HG02885 (cell line): ENCODE data around the gene ATG12.
"Not testable (repeated sequence)": the region's sequence is repeated elsewhere in the genome, so short reads cannot be mapped to it uniquely, and the experiment has no call there.

Experiments used
- ATAC-seq: cut with Tn5 transposase; IDR thresholded peaks from one replicate; pipeline ENCODE4 v1.9.1; 2021; ENCODE audit warnings: mild to moderate bottlenecking; ENCODE audit not compliant: unreplicated experiment, poor library complexity

Gene ATG12

GRCh38 chr5:115843444-115844130 lies 2.2 kb upstream of the ATG12 start:
- ATAC-seq: no peak

DNA sequence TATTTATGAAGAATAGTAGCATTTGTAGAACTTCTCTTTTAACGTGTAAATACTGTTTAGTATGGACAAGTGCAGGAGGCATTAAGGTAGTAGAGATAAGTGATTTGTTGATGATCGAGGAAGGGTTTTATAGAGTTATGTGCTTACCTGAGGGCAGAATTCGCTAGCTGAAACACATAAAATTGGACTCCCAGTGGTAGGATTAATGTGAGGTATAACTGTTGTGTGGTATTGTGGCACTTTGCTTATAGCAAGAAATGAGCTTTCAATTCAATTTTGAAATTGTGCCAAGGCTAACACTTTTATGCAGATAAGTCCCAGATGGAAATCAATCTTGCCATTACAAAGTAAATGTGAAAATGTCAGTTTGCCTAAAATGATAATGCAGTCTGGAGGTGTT lies 1.6 kb upstream of the ATG12 start:
- no peak for ATAC-seq

DNA sequence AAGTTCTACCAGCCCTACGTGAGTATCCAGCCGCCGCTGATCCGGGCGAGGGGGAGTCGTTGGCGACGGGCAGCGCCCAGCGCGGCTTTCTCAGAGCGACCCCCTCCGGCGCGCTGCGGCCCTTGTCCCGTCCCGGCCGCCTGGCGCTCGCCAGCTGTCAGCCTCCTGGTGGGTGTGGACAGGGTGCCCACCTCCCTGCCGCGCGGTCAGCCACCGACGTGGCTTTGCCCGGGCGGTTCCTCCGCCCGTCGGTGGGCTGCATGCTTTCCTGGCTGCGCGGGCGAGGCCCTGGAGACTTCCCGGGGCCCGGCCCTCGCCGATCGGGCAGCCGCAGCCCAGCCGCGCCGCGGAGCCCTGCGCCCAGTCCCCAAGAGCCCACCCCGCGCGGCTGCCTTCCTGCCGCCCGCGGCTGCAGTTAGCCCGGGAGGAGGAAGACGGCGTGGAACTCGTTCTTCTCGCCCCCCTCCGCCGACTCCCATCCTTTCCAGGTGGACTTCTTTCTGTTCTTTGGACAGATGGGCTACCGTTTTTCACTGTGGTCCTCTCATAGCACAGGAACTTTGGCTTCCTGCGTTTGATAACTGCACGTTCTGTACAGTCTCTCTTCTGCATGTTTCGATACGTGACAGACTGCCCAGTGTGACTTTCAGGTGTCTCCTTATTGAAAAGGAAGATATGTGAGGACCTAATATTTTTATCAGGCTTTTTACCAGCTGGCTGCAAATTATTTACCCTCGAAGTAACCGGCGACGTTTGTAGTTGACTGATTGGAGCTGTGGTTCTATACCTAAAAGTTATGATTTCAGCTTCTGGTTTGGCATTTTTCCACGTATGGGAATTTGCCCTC lies 947 bp upstream of the ATG12 start:
- peak; percentile 30 for ATAC-seq

- no peak for ATAC-seq
These were observed 492 bp downstream of the ATG12 start for GRCh38 chr5:115840873-115841272.

DNA sequence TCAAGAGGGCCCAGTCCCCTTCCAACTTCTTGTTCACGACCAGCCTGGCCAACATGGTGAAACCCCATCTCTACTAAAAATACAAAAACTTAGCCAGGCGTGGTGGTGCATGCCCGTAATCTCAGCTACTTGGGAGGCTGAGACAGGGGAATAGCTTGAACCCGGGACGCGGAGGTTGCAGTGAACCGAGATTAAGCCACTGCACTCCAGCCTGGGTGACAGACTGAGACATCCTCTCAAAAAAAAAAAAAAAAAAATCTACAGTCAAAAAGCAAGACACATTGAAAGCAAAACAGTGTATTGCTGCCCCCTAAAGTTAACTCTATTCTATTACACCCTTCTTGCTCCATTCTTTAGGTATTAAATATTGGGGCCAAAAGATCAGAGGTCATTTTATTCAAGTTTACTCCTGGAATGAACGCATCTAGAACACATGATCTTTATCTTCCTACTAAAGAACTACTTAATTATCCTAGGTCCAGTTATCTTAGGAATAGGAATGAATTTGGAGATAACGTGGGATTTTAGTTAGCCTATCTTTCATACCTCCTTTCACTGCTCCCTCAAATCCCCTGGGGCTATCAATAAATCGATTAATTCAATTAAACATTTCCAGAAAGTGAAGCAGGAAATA lies 2.4 kb downstream of the ATG12 start:
- ATAC-seq: peak; percentile 16

- ATAC-seq: no peak
These were observed 5.9 kb downstream of the ATG12 start for GRCh38 chr5:115835481-115835880.

DNA sequence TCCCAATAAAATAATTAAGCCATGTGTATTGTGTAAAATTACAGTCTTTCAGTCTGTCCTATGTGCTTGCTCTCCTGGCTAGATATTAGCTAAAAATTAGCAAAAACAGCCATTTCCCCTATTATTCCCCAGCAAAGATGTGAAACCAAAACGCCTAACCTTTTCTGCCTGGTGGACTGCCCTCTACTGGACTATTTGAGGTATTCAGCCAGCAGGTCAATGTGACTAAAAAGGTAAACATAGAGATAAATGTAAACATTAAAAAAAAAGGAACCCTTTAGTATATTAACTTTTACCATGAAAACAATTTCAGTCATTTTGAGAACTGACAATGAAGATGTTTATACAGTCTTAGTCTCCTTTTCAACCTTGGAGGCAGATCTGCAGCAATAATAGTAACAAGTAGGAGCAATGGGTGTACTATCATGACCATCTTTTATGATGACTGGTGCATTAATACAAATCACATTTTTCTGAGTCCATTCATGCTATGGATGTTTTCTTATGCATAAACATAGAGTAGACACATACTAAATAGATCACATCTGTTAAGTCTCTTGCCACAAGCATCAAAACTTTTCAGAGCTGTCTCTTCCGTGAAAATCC lies 10.1 kb downstream of the ATG12 start:
- peak; percentile 86 for ATAC-seq

DNA sequence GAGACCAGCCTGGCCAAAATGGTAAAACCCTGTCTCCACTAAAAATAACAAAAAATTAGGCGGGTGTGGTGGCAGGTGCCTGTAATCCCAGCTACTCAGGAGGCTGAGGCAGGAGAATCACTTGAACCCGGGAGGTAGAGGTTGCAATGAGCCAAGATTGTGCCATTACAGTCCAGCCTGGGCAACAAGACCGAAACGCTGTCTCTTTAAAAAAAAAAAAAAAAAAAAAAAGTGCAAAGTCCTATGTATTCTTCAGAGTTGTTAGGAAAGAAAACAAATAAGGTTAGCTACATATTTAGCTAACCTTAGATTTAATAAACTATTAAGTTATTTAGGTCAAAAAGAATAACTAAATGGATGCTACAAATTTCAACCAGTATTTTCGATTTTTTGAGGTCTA lies 11.5 kb downstream of the ATG12 start:
- ATAC-seq: no peak

GRCh38 chr5:115825948-115826347 lies 15.4 kb downstream of the ATG12 start:
- ATAC-seq: no peak

- not testable (repeated sequence) for ATAC-seq
These were observed 16.4 kb downstream of the ATG12 start for GRCh38 chr5:115824983-115825382.

DNA sequence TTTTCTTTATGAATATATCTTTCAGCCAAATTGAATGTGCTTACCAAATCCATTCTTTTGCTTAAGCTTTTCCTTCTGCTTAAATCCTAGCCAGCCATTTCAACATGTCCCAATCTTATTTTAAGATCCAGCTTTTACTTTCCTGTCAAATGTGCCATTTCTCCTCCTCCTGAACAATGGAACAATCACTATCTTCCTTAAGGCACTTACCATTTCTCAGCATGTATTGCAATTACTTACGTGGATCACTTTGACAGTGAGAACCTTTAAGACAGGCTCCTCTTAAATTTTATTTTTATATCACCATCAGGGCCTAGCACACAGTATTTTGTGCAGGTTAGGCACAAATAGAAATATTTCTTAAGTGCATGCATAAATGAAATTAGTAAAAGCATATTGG lies 20.5 kb downstream of the ATG12 start:
- ATAC-seq: no peak

DNA sequence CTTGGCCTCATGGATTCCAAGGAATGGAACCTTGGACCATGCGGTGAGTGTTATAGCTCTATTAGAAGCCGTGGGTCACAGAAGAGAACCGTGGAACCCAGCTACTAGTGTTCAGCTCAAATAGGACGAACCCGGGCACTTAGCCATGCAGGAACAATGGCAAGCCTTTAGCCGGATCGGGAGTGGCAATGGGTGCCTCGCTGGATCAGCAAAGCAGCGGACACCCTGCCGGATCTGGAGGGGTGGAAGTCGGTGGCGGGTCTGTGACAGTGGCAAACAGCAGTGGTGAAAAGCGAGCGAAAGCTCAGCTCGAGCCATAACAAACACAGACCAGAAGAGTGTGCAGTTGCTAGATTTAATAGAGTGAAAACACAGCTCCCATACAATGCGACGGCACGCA lies 22.5 kb downstream of the ATG12 start:
- no peak for ATAC-seq

DNA sequence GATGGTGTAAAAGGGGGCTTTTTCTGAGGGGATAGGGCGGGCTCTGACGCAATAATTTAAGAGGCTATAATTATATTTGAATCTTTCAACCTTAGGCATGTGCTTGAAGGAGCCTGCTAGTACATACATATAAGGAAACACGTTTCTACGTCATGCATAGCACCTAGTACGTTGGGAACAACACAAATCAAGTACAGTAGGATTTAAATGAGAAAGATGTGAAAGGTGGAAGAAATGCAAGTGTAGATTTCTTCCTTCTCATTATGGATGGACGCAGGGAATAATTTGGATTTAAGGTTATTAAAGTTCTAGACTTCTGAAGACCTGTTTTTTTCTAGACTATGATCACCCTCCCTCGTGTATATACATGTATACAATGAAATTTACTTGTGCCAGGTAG lies 24.0 kb downstream of the ATG12 start:
- no peak for ATAC-seq

DNA sequence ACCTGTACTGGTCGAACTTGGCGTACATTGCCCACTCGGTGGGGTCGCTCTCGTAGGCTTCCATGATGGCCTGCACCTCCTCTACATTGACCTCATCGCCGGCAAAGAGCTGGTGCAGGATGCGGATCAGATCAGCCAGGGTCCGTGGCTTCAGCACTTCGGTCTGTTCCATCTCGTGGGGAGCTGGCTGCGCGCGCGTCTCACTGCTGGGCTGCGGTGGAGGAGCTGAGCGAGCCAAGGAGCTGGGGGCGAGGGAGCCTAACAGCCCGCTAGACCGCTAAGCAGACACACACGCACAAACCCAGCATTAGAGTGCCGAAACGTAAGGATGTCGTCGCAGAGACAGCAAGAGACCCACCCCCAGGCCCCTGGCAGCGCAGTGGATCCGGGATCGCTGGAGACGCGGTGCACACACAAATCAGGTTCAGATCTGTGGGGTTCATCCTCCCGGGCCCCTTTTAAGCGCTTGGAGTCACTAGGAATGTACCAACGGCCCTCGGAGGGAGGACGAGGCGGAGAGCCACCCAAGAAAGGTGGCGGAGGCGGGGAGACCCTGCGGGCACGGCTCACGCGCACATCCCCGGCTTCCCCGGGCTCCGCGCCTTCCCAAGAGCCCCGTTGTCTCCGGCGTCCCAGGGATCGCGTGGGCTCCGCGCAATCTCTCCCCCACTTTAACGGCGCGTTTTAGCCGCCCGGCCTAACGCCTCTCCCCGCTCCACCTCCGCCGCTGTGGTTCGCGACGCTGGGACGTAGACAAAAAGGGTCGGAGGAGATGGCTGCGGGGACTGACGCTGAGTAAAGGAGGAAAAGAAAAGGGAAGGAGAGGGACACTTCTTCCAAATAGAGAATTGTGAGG lies 24.9 kb downstream of the ATG12 start, which contains the start of gene CDO1:
TSS of gene CDO1 (minus strand) at position 434 of the 856 bp plus-strand sequence. CDS start at position 172, 262 bp downstream.
- peak; percentile 57 for ATAC-seq

DNA sequence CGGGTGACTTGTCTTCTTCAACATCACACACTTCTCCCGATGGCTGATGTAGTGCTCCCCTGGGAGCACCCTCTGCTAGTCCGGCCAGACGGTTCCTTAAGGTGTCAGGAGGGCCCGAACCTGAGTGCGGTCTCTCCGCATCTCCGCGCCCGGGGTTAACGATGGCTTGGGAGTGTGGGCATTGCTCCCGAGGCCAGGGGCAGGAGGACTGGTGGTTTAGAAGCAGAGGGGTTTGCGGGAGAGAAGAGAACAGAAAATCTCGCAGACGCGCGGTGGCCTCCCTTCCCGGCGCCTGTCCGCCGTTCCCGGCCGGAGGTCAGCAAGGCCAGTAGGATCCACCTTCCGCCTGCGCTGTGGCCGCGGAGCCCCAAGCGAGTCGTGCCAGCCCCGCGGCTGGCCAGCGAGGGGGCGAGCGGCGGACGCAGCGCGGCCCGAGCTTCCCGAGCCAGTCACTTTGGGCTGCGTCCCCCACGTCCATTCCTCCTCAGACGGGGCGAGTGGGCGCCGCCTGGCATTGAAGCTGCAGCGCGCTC lies 25.6 kb downstream of the ATG12 start:
- ATAC-seq: peak; percentile 13

DNA sequence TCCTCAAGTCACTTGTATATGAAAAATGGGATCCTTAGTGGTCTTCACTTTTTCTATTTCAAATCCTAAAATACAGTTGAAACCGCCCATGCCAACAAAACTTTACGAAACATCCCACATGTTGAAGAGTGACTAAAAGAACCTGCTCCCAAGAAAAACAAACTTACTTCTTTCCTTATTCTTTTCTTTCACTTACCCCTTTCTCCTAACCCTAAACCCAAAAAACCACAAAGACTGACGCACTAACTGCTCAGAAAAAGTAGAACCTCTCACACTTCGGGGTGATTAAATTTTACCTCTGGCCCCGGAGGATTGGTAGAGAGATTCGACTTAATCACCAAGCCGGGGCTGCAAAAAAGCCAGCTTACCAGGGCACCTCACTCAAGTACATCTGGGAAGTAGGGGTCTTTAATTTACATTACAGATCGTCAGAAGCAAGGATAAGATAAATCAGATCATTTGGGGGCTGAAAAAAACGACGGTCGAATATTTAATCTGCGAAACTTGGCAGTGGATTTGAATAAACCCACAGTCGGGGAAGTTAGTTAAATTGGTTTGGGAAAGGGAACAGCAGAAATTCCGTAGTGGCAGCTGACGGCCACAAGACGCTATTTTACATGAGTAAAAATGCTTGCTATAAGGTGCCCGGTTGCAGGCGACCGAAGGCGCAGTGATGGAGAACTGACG lies 26.2 kb downstream of the ATG12 start:
- no peak for ATAC-seq

GRCh38 chr5:115813719-115814118 lies 27.6 kb downstream of the ATG12 start:
- no peak for ATAC-seq

DNA sequence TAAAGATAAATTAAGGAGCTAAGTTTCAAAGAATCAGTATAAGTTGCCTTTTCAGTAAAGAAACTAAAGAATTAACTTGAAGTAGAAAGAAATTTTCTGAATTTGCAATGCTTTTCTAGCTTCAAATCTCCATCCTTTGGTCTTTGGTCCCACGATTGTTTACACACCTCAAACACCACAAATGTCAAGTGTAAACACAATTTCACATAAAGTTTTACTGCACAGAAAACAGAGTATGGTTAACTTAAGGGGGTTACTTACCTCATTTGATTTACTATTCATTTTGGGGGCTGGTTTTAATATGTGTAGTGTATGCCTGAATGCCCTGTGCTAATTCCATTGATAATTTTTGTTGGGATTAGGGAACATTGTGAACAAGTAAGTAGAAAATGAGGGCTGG lies 29.0 kb downstream of the ATG12 start:
- no peak for ATAC-seq

GRCh38 chr5:115811406-115811805 lies 30.0 kb downstream of the ATG12 start:
- ATAC-seq: no peak
